DMS53 (cell line): ENCODE data around the gene UBE2J2.

ENCODE experiments used
- DNase-seq: peaks from one replicate; lab custom pipeline; 2025; lab: John Stamatoyannopoulos, UW

The UBE2J2 gene

DNA sequence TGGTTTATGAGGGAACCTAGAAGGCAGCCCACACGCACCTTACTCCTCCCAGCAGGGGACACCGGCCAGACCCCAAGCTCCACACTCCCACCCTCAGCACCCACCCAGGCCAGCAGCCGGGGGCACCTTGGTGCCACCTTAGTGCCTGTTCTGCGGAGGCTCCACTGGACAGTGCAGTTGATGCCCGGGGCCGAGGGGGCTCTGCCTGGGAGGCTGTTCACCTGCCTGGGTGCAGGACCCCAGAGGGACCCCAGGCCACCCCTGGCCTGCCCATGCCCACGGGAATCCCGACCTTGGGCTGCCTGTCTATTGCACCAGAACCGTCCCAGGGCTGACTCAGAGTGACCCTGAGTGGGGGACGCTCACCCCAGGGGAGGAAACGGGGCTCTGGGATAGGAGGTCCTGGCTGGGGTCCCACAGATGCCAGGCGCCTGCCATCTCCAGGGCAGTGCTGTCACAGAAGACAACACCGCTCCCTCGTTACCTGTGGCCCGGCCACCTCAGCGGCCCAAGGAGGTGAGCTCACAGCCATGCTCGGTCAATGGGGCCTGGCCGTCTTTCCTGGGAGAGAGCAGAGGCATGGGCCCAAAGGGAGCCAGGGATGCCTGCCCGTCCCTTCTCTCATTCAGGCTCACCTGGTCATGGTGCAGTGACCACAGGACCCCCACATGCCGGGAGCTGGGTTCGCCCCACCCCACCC, 7.3 kb upstream of the UBE2J2 start:
- no peak for DNase-seq

- DNase-seq: no peak
These were observed 5.4 kb upstream of the UBE2J2 start for GRCh38 chr1:1279028-1279427.

- DNase-seq: no peak
These were observed 5.0 kb upstream of the UBE2J2 start for GRCh38 chr1:1278620-1279019.

- DNase-seq: no peak
These were observed 2.2 kb upstream of the UBE2J2 start for GRCh38 chr1:1275836-1276235.

DNA sequence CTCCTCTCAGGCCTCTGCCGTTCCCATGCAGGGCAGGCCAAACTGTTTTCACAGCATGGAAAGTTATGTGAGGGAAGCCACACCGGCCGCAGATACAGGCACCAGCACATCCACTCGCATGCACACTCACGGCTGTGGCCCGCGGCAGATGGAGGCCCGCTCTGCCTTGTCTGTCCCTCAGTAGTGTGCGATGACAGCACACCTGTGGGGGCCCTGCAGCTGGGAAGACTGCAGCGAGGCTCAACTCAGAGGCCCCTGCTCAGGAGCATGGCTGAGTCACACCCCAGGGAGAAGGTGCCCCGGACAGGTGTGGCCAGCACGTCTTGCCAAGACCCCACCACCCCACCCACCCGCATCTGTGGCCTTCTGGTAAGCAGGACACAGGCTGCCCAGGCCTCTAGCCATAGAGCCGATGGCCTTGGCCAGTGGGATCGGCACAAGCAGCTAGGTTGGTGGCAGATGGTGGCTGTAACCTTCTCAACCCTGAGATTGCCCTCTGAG, 1.3 kb upstream of the UBE2J2 start:
- DNase-seq: no peak

- no peak for DNase-seq
These were observed 761 bp upstream of the UBE2J2 start for GRCh38 chr1:1274299-1274930.

DNA sequence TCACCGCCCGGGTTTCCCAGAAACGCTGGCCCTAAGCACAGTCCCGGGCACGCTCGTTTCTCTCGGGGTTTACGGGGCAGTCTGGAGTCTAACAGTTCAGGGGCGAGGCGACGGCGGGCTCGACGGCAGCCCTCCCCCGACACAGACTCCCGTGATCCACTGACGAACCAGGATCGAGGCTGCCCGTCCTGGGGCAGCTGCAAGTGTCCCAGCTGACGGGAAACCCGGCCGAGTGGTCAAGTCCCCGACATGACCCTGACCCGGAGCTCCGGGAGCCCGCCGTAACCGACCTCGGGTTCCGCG, 494 bp downstream of the UBE2J2 start:
- DNase-seq: peak; percentile 65

- peak; percentile 97 for DNase-seq
These were observed 1.1 kb downstream of the UBE2J2 start for GRCh38 chr1:1272341-1273208.

- no peak for DNase-seq
These were observed 2.8 kb downstream of the UBE2J2 start for GRCh38 chr1:1270813-1271212.

GRCh38 chr1:1268284-1268682, 5.4 kb downstream of the UBE2J2 start:
- DNase-seq: no peak

GRCh38 chr1:1267488-1268283, 6.0 kb downstream of the UBE2J2 start:
- no peak for DNase-seq

- DNase-seq: peak; percentile 49
These were observed 8.8 kb downstream of the UBE2J2 start for GRCh38 chr1:1264868-1265272.

- DNase-seq: no peak
These were observed 9.6 kb downstream of the UBE2J2 start for GRCh38 chr1:1264026-1264425.

GRCh38 chr1:1262758-1263157, 10.9 kb downstream of the UBE2J2 start:
- no peak for DNase-seq

GRCh38 chr1:1262071-1262470, 11.6 kb downstream of the UBE2J2 start:
- DNase-seq: no peak

- no peak for DNase-seq
These were observed 12.7 kb downstream of the UBE2J2 start for GRCh38 chr1:1260843-1261560.

DNA sequence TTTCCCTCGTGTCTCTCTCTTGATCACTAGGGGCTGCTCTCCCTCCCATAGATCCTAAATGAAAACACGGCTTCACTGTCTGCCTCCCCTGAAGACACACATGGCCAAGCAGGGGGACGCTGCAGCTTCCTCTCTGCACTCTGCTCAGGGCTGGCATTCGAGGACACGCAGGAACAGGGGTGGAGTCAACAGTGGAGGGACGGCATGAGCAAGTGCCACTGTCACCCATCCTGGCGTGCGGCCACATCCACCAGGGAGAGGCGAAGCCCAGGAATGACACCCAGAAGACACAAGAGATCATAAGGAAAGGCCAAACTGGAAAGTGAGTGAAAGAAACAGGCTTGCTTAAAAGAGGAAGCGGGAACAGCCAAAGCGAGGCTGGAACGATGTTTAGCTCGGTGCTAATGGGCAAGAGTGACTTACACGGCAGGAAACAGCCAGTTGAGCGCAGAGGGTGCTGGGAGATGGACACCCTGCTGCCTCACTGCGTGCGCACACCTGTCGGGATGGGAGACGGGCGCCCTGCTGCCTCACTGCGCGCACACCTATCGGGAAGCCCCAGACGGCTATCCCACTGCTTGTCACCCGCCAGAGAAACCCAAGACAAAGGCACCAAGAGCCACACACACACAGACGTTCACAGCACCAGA, 13.6 kb downstream of the UBE2J2 start:
- DNase-seq: no peak

DNA sequence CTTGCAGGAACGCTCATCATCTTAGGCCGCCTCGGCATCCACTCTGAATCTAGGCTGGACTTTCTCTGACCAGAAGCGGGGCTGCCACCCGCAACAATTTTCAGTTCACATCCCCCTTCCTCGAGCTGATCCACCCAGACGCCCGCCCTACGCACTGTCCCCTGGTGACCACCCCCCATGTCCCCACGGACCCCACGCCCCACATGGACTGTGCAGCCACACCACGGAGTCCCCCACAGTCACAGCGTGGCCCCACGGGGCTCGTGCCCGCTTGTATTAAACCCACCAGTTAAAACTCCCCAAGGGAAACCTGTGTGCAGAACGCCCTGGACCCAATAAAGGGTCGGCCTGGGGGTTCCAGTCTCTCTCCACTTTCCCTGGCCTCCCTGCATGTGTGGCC, 14.1 kb downstream of the UBE2J2 start:
- DNase-seq: no peak

GRCh38 chr1:1259119-1259488, 14.6 kb downstream of the UBE2J2 start:
- DNase-seq: no peak

DNA sequence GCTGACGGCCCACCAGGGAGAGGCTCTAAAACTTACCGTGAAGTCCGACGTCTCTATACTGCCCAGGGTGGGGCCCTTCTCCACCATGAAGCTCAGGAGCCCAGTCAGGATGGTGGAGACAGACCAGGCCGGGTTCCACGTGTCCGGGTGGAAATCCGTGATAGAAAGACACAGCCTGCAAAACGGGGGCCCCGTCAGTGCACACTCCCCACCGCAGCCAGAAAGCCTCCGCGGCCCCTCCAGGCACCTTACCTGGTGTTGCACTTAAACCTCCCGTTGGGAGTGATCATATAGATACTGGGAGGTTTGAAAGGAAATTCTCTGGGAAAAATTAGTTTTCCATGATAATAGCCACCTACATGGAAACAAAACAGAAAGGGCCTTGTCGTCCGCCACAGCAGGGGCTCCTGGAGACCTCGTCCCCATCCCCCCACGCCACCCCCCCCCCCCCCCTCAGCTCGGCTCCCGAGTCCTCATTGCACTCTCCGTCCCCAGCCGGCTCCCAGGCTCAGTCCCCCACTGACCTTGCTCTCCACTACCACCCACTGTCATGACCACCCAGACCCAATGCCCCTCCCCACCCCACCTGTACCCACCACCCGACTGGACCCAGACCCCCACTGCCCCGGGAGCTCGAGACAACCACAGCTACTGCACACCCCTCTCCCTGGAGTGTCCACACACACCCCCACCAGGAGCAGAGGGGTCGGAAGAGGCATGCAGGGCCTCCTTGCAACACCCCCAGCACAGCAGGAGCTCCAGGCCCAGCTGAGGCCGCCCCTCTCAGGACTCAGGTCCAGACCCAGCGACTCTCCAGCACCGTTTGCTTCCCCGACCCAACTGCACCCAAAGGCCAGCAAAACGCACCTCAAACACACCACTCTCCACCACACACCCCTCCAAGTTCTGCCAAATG, 16.4 kb downstream of the UBE2J2 start:
- no peak for DNase-seq
